ENCODE data around the gene PLEKHO1.

GRCh38 chr1:150196417-150196816, 46.7 kb downstream of the PLEKHO1 start:
- TF ChIP-seq CTCF (IDR thresholded peaks at IDR 0.05) (no peak), POLR2AphosphoS5 (IDR thresholded peaks at IDR 0.05) (no peak)
